HL-60 (cell line): ENCODE data around the gene MEFV.
A peak's percentile ranks its signal among the peaks of the same experiment; 100 is the strongest.

Source experiments
- CTCF ChIP-seq: IDR thresholded peaks from one replicate; pipeline ENCODE4 v1.5.1; 2011; ENCODE audit warnings: low read length, control low read depth, inconsistent platforms; ENCODE audit not compliant: insufficient read depth
- GABPA ChIP-seq: IDR thresholded peaks from 2 replicates; pipeline ENCODE4 v1.6.1; 2012; ENCODE audit warnings: low read depth
- POLR2AphosphoS5 ChIP-seq: IDR thresholded peaks from 2 replicates; pipeline ENCODE4 v1.6.1; 2012; ENCODE audit warnings: low read depth
- REST ChIP-seq: IDR thresholded peaks from 2 replicates; pipeline ENCODE4 v1.6.1; 2012; ENCODE audit warnings: low read depth; ENCODE audit not compliant: insufficient replicate concordance

DNA sequence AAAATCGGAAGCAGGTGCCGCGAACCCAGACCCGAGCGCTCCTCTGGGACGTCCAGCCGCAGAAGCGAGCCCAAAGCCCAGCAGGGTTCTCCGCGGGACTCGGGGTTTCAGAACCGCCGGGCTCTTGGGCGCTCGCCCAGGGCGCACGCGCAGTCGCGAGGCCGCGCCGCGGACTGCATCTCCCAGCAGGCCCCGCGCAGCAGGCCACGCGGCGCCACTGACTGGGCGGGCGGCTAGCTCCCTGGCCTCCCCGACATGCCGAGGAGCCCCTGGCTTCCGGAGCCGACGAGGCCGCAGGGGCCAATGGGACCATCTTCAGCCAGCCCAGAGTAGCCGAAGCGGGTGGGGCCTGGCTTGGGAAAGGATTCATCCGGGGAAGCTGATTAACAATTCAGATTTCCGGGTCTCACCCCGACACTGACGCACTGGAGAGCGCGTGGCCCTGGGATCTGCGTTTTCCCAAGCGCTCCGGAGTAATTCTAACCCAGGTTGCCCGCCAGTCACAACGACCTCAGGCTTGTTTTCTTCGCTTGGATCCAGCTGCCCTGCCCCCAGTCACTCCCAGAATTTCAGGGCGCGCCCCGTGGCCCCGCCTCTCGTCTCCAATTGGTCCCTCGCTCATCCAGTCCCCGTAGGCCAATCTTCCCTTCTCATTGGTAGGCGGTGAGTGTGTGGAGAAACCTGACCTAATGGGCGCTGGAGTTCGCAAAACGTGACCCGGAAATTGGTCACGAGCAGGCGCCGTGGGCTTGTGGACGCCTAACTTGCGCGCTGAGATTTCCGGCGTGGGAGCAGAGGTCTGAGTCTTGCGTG lies 26.5 kb upstream of the MEFV start, which contains the start of gene ZNF263:
- TF ChIP-seq POLR2AphosphoS5 (peak; percentile 61; the same call in 1 of the 2 replicates), CTCF (no peak), GABPA (peak; percentile 86), REST (no peak)
